OCI-LY1 (cell line): ENCODE data around the gene STK24.

ENCODE experiments used
- H2AFZ ChIP-seq: fragments of 200-600 bp; sonication (generic), shearing (Covaris generic); 2 replicates; pipeline ENCODE4 v1.6.0; 2014; ENCODE audit warnings: antibody characterized with exemption, mild to moderate bottlenecking, low read length
- H3F3A ChIP-seq: fragments of 200-600 bp; sonication (generic), shearing (Covaris generic); 2 replicates; pipeline ENCODE4 v1.6.0; 2014; ENCODE audit warnings: mild to moderate bottlenecking, antibody characterized with exemption, low read length, moderate library complexity; ENCODE audit not compliant: insufficient read depth
- H3K27ac ChIP-seq: fragments of 200-600 bp; sonication (generic); 2 replicates; pipeline ENCODE4 v1.5.1; 2014; ENCODE audit warnings: low read length, mixed run types, mild to moderate bottlenecking, low read depth; ENCODE audit not compliant: poor library complexity, severe bottlenecking
- H3K27me3 ChIP-seq: fragments of 200-600 bp; sonication (generic); 2 replicates; pipeline ENCODE4 v1.6.0; 2014; ENCODE audit warnings: antibody characterized with exemption, mild to moderate bottlenecking, low read length, moderate library complexity; ENCODE audit not compliant: insufficient read depth
- H3K36me3 ChIP-seq: fragments of 200-600 bp; sonication (generic); 2 replicates; pipeline ENCODE4 v1.6.1; 2014; ENCODE audit warnings: mild to moderate bottlenecking, antibody characterized with exemption, low read length, moderate library complexity, mixed read lengths; ENCODE audit not compliant: insufficient read depth
- H3K4me1 ChIP-seq: fragments of 200-600 bp; sonication (generic); 2 replicates; pipeline ENCODE4 v1.5.1; 2014; ENCODE audit warnings: mild to moderate bottlenecking, low read length, moderate library complexity; ENCODE audit not compliant: insufficient read depth, severe bottlenecking
- H3K4me2 ChIP-seq: fragments of 200-600 bp; sonication (generic), shearing (Covaris generic); 2 replicates; pipeline ENCODE4 v1.6.1; 2014; ENCODE audit warnings: low read length
- H3K4me3 ChIP-seq: fragments of 200-600 bp; sonication (generic); 2 replicates; pipeline ENCODE4 v1.5.1; 2014; ENCODE audit warnings: low read length, low read depth, mild to moderate bottlenecking, mixed read lengths; ENCODE audit not compliant: poor library complexity, severe bottlenecking
- H3K79me2 ChIP-seq: fragments of 200-600 bp; shearing (Covaris generic); 2 replicates; pipeline ENCODE4 v1.6.1; 2016; ENCODE audit warnings: mixed run types, low read length, mixed read lengths; ENCODE audit not compliant: insufficient read depth
- H3K9ac ChIP-seq: fragments of 200-600 bp; sonication (generic), shearing (Covaris generic); 2 replicates; pipeline ENCODE4 v1.6.1; 2014; ENCODE audit warnings: mild to moderate bottlenecking, low read length, mixed read lengths
- H3K9me2 ChIP-seq: fragments of 200-600 bp; sonication (generic), shearing (Covaris generic); 2 replicates; pipeline ENCODE4 v1.6.1; 2014; ENCODE audit warnings: low read depth, mild to moderate bottlenecking, low read length, mixed read lengths
- H3K9me3 ChIP-seq: fragments of 200-600 bp; shearing (Covaris generic); 2 replicates; pipeline ENCODE4 v1.6.1; 2014; ENCODE audit warnings: low read length, mixed read lengths
- H4K20me1 ChIP-seq: fragments of 200-600 bp; sonication (generic), shearing (Covaris generic); 2 replicates; pipeline ENCODE4 v1.6.0; 2016; ENCODE audit warnings: mild to moderate bottlenecking, low read length; ENCODE audit not compliant: insufficient read depth
- EZH2 ChIP-seq: fragments of 200-600 bp; sonication (generic), shearing (Covaris generic); IDR thresholded peaks from 2 replicates; pipeline ENCODE4 v1.8.0; 2017; ENCODE audit warnings: borderline replicate concordance, mixed run types, mild to moderate bottlenecking, antibody characterized with exemption, low read length, moderate library complexity, mixed read lengths
- TF ChIP-seq, protein P1 (sequence below): fragments of 200-600 bp; sonication (generic), shearing (Covaris generic); IDR thresholded peaks from 2 replicates; pipeline ENCODE4 v1.5.1; 2017; ENCODE audit warnings: mild to moderate bottlenecking, antibody characterized with exemption, low read length, moderate library complexity, mixed read lengths

Gene STK24

GRCh38 chr13:98598043-98598442, 21.1 kb upstream of the STK24 start:
- Histone ChIP-seq H3K4me3 (no peak overlapping the region), H3K27me3 (no peaks in the 10 kb centered on the region), H4K20me1 (no peaks in the 10 kb centered on the region), H3K9ac (no peak overlapping the region), H3K4me1 (no peaks in the 10 kb centered on the region), H3K79me2 (no peaks in the 10 kb centered on the region), H3K9me3 (0 out of 2 replicates have a peak, but pooled peaks cover 3% of the 10 kb centered on the region), H3F3A (no peaks in the 10 kb centered on the region), H3K9me2 (no peaks in the 10 kb centered on the region; the same call in 1 of the 2 replicates), H3K27ac (no peak overlapping the region), H2AFZ (no peak overlapping the region), H3K36me3 (no peaks in the 10 kb centered on the region), H3K4me2 (no peak overlapping the region)
- TF ChIP-seq EZH2: no peak
- TF ChIP-seq, protein P1, sequence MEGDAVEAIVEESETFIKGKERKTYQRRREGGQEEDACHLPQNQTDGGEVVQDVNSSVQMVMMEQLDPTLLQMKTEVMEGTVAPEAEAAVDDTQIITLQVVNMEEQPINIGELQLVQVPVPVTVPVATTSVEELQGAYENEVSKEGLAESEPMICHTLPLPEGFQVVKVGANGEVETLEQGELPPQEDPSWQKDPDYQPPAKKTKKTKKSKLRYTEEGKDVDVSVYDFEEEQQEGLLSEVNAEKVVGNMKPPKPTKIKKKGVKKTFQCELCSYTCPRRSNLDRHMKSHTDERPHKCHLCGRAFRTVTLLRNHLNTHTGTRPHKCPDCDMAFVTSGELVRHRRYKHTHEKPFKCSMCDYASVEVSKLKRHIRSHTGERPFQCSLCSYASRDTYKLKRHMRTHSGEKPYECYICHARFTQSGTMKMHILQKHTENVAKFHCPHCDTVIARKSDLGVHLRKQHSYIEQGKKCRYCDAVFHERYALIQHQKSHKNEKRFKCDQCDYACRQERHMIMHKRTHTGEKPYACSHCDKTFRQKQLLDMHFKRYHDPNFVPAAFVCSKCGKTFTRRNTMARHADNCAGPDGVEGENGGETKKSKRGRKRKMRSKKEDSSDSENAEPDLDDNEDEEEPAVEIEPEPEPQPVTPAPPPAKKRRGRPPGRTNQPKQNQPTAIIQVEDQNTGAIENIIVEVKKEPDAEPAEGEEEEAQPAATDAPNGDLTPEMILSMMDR: no peak; the same call in 1 of the 2 replicates

- H2AFZ ChIP-seq: no peak overlapping the region
- no peak overlapping the region for H3K4me2 ChIP-seq
- H3K27ac ChIP-seq: no peak overlapping the region
- H3K79me2 ChIP-seq: no peaks in the 10 kb centered on the region
- H3K36me3 ChIP-seq: no peaks in the 10 kb centered on the region
- no peaks in the 10 kb centered on the region for H4K20me1 ChIP-seq
- peaks cover 11% of the 10 kb centered on the region; the same call in 1 of the 2 replicates for H3K27me3 ChIP-seq
- no peaks in the 10 kb centered on the region for H3K4me1 ChIP-seq
- no peaks in the 10 kb centered on the region for H3F3A ChIP-seq
- no peaks in the 10 kb centered on the region; the same call in 1 of the 2 replicates for H3K9me2 ChIP-seq
- TF ChIP-seq, protein P1: no peak
- TF ChIP-seq EZH2: no peak
- no peak overlapping the region for H3K4me3 ChIP-seq
- H3K9ac ChIP-seq: no peak overlapping the region
- 0 out of 2 replicates have a peak, but pooled peaks cover 6% of the 10 kb centered on the region for H3K9me3 ChIP-seq
Observed at GRCh38 chr13:98595134-98595533, 18.2 kb upstream of the STK24 start.

GRCh38 chr13:98592362-98592732, 15.4 kb upstream of the STK24 start:
- no peak overlapping the region for H3K9ac ChIP-seq
- H2AFZ ChIP-seq: no peak overlapping the region
- H3K9me2 ChIP-seq: no peaks in the 10 kb centered on the region
- no peaks in the 10 kb centered on the region for H4K20me1 ChIP-seq
- H3K9me3 ChIP-seq: 0 out of 2 replicates have a peak, but pooled peaks cover 3% of the 10 kb centered on the region
- H3K27ac ChIP-seq: no peak overlapping the region
- no peaks in the 10 kb centered on the region for H3K79me2 ChIP-seq
- H3K4me2 ChIP-seq: no peak overlapping the region
- H3K27me3 ChIP-seq: peaks cover 11% of the 10 kb centered on the region; the same call in 1 of the 2 replicates
- H3K4me1 ChIP-seq: no peaks in the 10 kb centered on the region
- no peaks in the 10 kb centered on the region for H3F3A ChIP-seq
- H3K36me3 ChIP-seq: no peaks in the 10 kb centered on the region
- TF ChIP-seq, protein P1: no peak
- no peak for TF ChIP-seq EZH2
- no peak overlapping the region for H3K4me3 ChIP-seq
